GM23338 (cell line): ENCODE results near the gene LALBA. TPM values are rescaled to one million over a fixed set of nuclear protein-coding genes. Genes with fewer than 3 reads are reported as not detected.

Source experiments
- ATAC-seq: fragments of 200-7000 bp; cut with Tn5 transposase; 3 replicates; pipeline ENCODE4 v1.9.1; 2020
- DNase-seq: peaks from one replicate; pipeline ENCODE4 v3.0.0-alpha.2; 2015; ENCODE audit warnings: low spot score
- H2AFZ ChIP-seq: fragments of 200-600 bp; sonication (generic); 2 replicates; pipeline ENCODE4 v1.8.0; 2016; ENCODE audit warnings: antibody characterized with exemption, mild to moderate bottlenecking, moderate library complexity
- H3F3A ChIP-seq: fragments of 200-600 bp; sonication (generic); replicated peaks from 2 replicates; pipeline ENCODE4 v1.8.0; 2017; ENCODE audit warnings: antibody characterized with exemption, mixed run types, low read depth
- H3K27ac ChIP-seq: fragments of 200-600 bp; sonication (generic); 2 replicates; pipeline ENCODE4 v1.6.1; 2016; ENCODE audit warnings: low read depth
- H3K27me3 ChIP-seq: fragments of 200-600 bp; sonication (generic); 2 replicates; pipeline ENCODE4 v1.8.0; 2016; ENCODE audit warnings: mild to moderate bottlenecking, mixed run types, moderate library complexity; ENCODE audit not compliant: insufficient read depth
- H3K36me3 ChIP-seq: fragments of 200-600 bp; sonication (generic); 2 replicates; pipeline ENCODE4 v1.8.0; 2016; ENCODE audit warnings: mild to moderate bottlenecking; ENCODE audit not compliant: insufficient read depth
- H3K4me1 ChIP-seq: fragments of 200-600 bp; sonication (generic); 2 replicates; pipeline ENCODE4 v1.8.0; 2016; ENCODE audit warnings: mild to moderate bottlenecking, moderate library complexity; ENCODE audit not compliant: insufficient read depth
- H3K4me2 ChIP-seq: fragments of 200-600 bp; sonication (generic); 2 replicates; pipeline ENCODE4 v1.7.1; 2017; ENCODE audit warnings: mixed run types
- H3K4me3 ChIP-seq: fragments of 200-600 bp; sonication (generic); 2 replicates; pipeline ENCODE4 v1.6.1; 2016; ENCODE audit warnings: mixed run types
- H3K79me2 ChIP-seq: fragments of 200-600 bp; sonication (generic); replicated peaks from 2 replicates; pipeline ENCODE4 v1.8.0; 2017; ENCODE audit warnings: mild to moderate bottlenecking; ENCODE audit not compliant: insufficient read depth
- H3K9me2 ChIP-seq: fragments of 200-600 bp; sonication (generic); 2 replicates; pipeline ENCODE4 v1.8.0; 2017; ENCODE audit not compliant: insufficient read depth
- H4K20me1 ChIP-seq: fragments of 200-600 bp; sonication (generic); replicated peaks from 2 replicates; pipeline ENCODE4 v1.8.0; 2017; ENCODE audit warnings: mild to moderate bottlenecking; ENCODE audit not compliant: insufficient read depth
- H3K27ac Mint-ChIP-seq: 2 replicates; pipeline ENCODE4 v1.8.0; 2020; ENCODE audit warnings: inconsistent platforms, mild to moderate bottlenecking, moderate library complexity, mixed read lengths
- H3K27me3 Mint-ChIP-seq: 3 replicates; pipeline ENCODE4 v1.8.0; 2022; ENCODE audit warnings: low read depth, mild to moderate bottlenecking, moderate library complexity, mixed read lengths, inconsistent platforms; ENCODE audit not compliant: insufficient read depth, poor library complexity
- H3K36me3 Mint-ChIP-seq: 3 replicates; pipeline ENCODE4 v1.8.0; 2021; ENCODE audit warnings: low read depth, mild to moderate bottlenecking, inconsistent platforms, moderate library complexity, mixed read lengths
- H3K4me1 Mint-ChIP-seq: 3 replicates; pipeline ENCODE4 v1.8.0; 2020; ENCODE audit warnings: mild to moderate bottlenecking, inconsistent platforms, mixed read lengths
- H3K4me3 Mint-ChIP-seq: 3 replicates; pipeline ENCODE4 v1.8.0; 2021; ENCODE audit warnings: moderate library complexity, mild to moderate bottlenecking, inconsistent platforms, mixed read lengths
- H3K9me3 Mint-ChIP-seq: 3 replicates; pipeline ENCODE4 v1.8.0; 2020; ENCODE audit warnings: moderate library complexity, mild to moderate bottlenecking, inconsistent platforms, mixed read lengths
- CREB1 ChIP-seq: fragments of 250-450 bp; sonication (Bioruptor Pico); IDR thresholded peaks from 2 replicates; pipeline ENCODE4 v1.5.0; 2020; ENCODE audit warnings: low read depth, mild to moderate bottlenecking, moderate library complexity
- ETS1 ChIP-seq: IDR thresholded peaks from 2 replicates; pipeline ENCODE4 v1.6.1; 2016; ENCODE audit warnings: antibody characterized with exemption
- EZH2 ChIP-seq: fragments of 200-600 bp; sonication (generic); IDR thresholded peaks from one replicate; pipeline ENCODE4 v1.8.0; 2017; ENCODE audit warnings: antibody characterized with exemption, mild to moderate bottlenecking, low read depth; ENCODE audit not compliant: unreplicated experiment
- EZH2phosphoT487 ChIP-seq: fragments of 200-600 bp; sonication (generic); IDR thresholded peaks from one replicate; pipeline ENCODE4 v1.8.1; 2018; ENCODE audit warnings: antibody characterized with exemption; ENCODE audit not compliant: unreplicated experiment
- JUNB ChIP-seq: IDR thresholded peaks from one replicate; pipeline ENCODE4 v1.6.1; 2016; ENCODE audit warnings: antibody characterized with exemption; ENCODE audit not compliant: unreplicated experiment
- NANOG ChIP-seq: IDR thresholded peaks from 2 replicates; pipeline ENCODE4 v1.6.1; 2016; ENCODE audit warnings: antibody characterized with exemption, borderline replicate concordance
- POLR2AphosphoS5 ChIP-seq: IDR thresholded peaks from 2 replicates; pipeline ENCODE4 v1.6.1; 2016; ENCODE audit warnings: antibody characterized with exemption, low read depth
- REST ChIP-seq: IDR thresholded peaks from one replicate; pipeline ENCODE4 v1.6.1; 2018; ENCODE audit warnings: antibody characterized with exemption; ENCODE audit not compliant: unreplicated experiment
- ZNF114 ChIP-seq: fragments of 250-450 bp; sonication (Bioruptor Pico); IDR thresholded peaks from 2 replicates; pipeline ENCODE4 v1.5.0; 2020; ENCODE audit warnings: mild to moderate bottlenecking, moderate library complexity
- ZNF331 ChIP-seq: fragments of 250-450 bp; sonication (Bioruptor Pico); IDR thresholded peaks from 2 replicates; pipeline ENCODE4 v1.5.0; 2020; ENCODE audit warnings: low read depth, mild to moderate bottlenecking, moderate library complexity
- polyA plus RNA-seq: library from polyadenylated mRNA; unstranded; fragments of >200 nt; fragmentation: Nextera tagmentation; extraction: Ambion mirVana; gene quantifications from 2 replicates; pipeline ENCODE4 v1.2.1, GENCODE V29; 2016
- total RNA-seq: library from RNA; depleted of rRNA; stranded (reverse); fragments of >200 nt; shearing (Covaris generic); gene quantifications from 2 replicates; pipeline ENCODE4 v1.2.3, GENCODE V29; 2014

The LALBA gene
- total and polyA plus RNA-seq, 2 experiments from 2014 or later, result not detected

- no peak for TF ChIP-seq REST
- TF ChIP-seq ZNF331 (CRISPR knock-in tag), result no peak
- TF ChIP-seq JUNB, result no peak
- TF ChIP-seq EZH2phosphoT487, result no peak
- TF ChIP-seq EZH2, result no peak
- no peak for TF ChIP-seq POLR2AphosphoS5
- no peak for TF ChIP-seq ETS1
- TF ChIP-seq ZNF114 (CRISPR knock-in tag), result no peak
- H3K27ac Mint-ChIP-seq, result no peak overlapping the region
- H3K4me1 Mint-ChIP-seq, result no peaks in the 10 kb centered on the region
- H3K36me3 Mint-ChIP-seq, result peaks cover 3% of the 10 kb centered on the region; the same call in 1 of the 3 replicates
- Histone ChIP-seq H3K79me2 (no peaks in the 10 kb centered on the region), H4K20me1 (no peaks in the 10 kb centered on the region), H3K4me1 (no peaks in the 10 kb centered on the region), H3F3A (no peaks in the 10 kb centered on the region), H3K27me3 (no peaks in the 10 kb centered on the region), H2AFZ (no peak overlapping the region), H3K4me3 (no peak overlapping the region), H3K27ac (no peak overlapping the region), H3K9me2 (no peaks in the 10 kb centered on the region), H3K4me2 (no peak overlapping the region), H3K36me3 (no peaks in the 10 kb centered on the region)
- peaks cover 12% of the 10 kb centered on the region for H3K27me3 Mint-ChIP-seq
- DNase-seq (no peak), ATAC-seq (no peak)
- H3K9me3 Mint-ChIP-seq, result peaks cover 35% of the 10 kb centered on the region
- no peak overlapping the region for H3K4me3 Mint-ChIP-seq
Measured at GRCh38 chr12:48615681-48616080, 45.8 kb upstream of the LALBA start.

GRCh38 chr12:48613321-48613720 lies 43.5 kb upstream of the LALBA start:
- Histone ChIP-seq H3K9me2 (0 out of 2 replicates have a peak, but pooled peaks cover 3% of the 10 kb centered on the region), H3K79me2 (no peaks in the 10 kb centered on the region), H3K4me2 (no peak overlapping the region), H3K36me3 (no peaks in the 10 kb centered on the region; the same call in 1 of the 2 replicates), H2AFZ (no peak overlapping the region), H3K27me3 (no peaks in the 10 kb centered on the region), H3F3A (no peaks in the 10 kb centered on the region), H3K4me3 (no peak overlapping the region), H3K4me1 (no peaks in the 10 kb centered on the region), H3K27ac (no peak overlapping the region), H4K20me1 (no peaks in the 10 kb centered on the region)
- Mint-ChIP-seq H3K4me1 (no peaks in the 10 kb centered on the region), H3K4me3 (no peak overlapping the region), H3K27ac (no peak overlapping the region), H3K27me3 (peaks cover 7% of the 10 kb centered on the region), H3K9me3 (peaks cover 49% of the 10 kb centered on the region), H3K36me3 (peaks cover 6% of the 10 kb centered on the region; the same call in 2 of the 3 replicates)
- no peak for DNase-seq
- no peak for ATAC-seq
- no peak for TF ChIP-seq CREB1 (CRISPR knock-in tag)
- TF ChIP-seq EZH2phosphoT487, result no peak
- no peak for TF ChIP-seq ZNF331 (CRISPR knock-in tag)
- no peak for TF ChIP-seq REST
- TF ChIP-seq NANOG, result no peak
- no peak for TF ChIP-seq JUNB
